Tibial nerve (tissue), 4 donors: ENCODE measurements around the gene POLK.

Source experiments
- EP300 ChIP-seq, 2 donors: sonication (generic); formaldehyde crosslinking; IDR thresholded peaks; one replicate each; pipeline ENCODE4 v1.6.1; 2017; ENCODE audit warnings: antibody characterized with exemption in 2 of 2, mild to moderate bottlenecking in 1 of 2
- POLR2A ChIP-seq, 2 donors: fragments of 450-650 bp; IDR thresholded peaks; one replicate each; pipeline ENCODE4 v1.6.1; 2017; ENCODE audit warnings: antibody characterized with exemption in 2 of 2, mild to moderate bottlenecking in 2 of 2, moderate library complexity in 2 of 2
- TF ChIP-seq, protein P1 (sequence below), 5 experiments: fragments of 200-600 bp in 3 of 5; fragments of 450-650 bp in 2 of 5; sonication (generic) in 3 of 5; IDR thresholded peaks; one replicate each; pipeline ENCODE4 v1.5.1; 2016 to 2019; ENCODE audit warnings: antibody characterized with exemption in 5 of 5, mild to moderate bottlenecking in 3 of 5, moderate library complexity in 2 of 5

DNA sequence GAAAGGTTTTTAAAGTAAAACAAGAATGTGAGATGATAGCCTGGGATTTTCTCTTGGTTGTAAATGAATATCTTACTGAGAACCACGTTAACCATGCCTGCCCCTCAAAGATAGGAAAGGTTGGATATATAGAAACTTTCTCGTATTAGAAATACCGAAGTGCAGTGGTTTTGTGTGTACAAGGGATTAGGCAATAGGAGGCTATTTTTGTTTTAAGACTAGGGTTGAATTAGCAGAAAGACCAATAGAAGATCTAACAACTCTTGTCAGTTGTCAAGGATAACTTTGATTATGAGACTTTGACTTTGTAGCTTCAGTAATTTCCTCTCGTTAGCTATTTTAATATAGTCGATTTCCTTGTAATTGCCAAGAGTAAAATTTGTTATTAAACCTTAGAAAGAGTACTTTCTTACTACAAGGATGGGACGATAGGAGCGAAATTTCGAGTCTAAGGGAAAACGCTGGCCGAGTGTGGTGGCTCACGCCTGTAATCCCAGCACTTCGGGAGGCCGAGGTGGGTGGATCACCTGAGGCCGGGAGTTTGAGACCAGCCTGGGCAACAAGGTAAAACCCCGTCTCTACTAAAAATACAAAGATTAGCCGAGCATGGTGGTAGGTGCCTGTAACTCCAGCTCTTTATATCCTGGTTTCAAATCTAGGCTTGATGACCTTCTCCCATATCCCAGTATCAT lies 838 bp downstream of the POLK start:
- TF ChIP-seq EP300 (IDR thresholded peaks at IDR 0.05) (no peak), POLR2A (IDR thresholded peaks at IDR 0.05) (no peak)
- TF ChIP-seq, protein P1, sequence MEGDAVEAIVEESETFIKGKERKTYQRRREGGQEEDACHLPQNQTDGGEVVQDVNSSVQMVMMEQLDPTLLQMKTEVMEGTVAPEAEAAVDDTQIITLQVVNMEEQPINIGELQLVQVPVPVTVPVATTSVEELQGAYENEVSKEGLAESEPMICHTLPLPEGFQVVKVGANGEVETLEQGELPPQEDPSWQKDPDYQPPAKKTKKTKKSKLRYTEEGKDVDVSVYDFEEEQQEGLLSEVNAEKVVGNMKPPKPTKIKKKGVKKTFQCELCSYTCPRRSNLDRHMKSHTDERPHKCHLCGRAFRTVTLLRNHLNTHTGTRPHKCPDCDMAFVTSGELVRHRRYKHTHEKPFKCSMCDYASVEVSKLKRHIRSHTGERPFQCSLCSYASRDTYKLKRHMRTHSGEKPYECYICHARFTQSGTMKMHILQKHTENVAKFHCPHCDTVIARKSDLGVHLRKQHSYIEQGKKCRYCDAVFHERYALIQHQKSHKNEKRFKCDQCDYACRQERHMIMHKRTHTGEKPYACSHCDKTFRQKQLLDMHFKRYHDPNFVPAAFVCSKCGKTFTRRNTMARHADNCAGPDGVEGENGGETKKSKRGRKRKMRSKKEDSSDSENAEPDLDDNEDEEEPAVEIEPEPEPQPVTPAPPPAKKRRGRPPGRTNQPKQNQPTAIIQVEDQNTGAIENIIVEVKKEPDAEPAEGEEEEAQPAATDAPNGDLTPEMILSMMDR (IDR thresholded peaks at IDR 0.05) = no peak
